HFFc6 (cell line): Measurements from ENCODE around the gene SUMF1. TPM values are rescaled to one million over a fixed set of nuclear protein-coding genes. Genes with fewer than 3 reads are reported as not detected.

Experiments used
- DNase-seq: peaks from one replicate; pipeline ENCODE4 v3.0.0-alpha.2; 2018
- H3K27ac Mint-ChIP-seq: 2 replicates; pipeline ENCODE4 v1.8.0; 2020; ENCODE audit warnings: mild to moderate bottlenecking, mixed read lengths
- H3K27me3 Mint-ChIP-seq: 2 replicates; pipeline ENCODE4 v1.8.0; 2021; ENCODE audit warnings: mild to moderate bottlenecking, moderate library complexity, mixed read lengths; ENCODE audit not compliant: insufficient read depth
- H3K36me3 Mint-ChIP-seq: 2 replicates; pipeline ENCODE4 v1.8.0; 2021; ENCODE audit warnings: low read depth, mixed read lengths
- H3K4me1 Mint-ChIP-seq: 2 replicates; pipeline ENCODE4 v1.8.0; 2020; ENCODE audit warnings: low read depth, mixed read lengths
- H3K4me3 Mint-ChIP-seq: 2 replicates; pipeline ENCODE4 v1.8.0; 2020; ENCODE audit warnings: mild to moderate bottlenecking, moderate library complexity, mixed read lengths
- H3K9me3 Mint-ChIP-seq: 2 replicates; pipeline ENCODE4 v1.8.0; 2020; ENCODE audit warnings: mild to moderate bottlenecking, mixed read lengths
- CTCF ChIP-seq: fragments of 200-600 bp; sonication (generic); IDR thresholded peaks from 2 replicates; pipeline ENCODE4 v1.5.0; 2021; ENCODE audit warnings: antibody characterized with exemption, mild to moderate bottlenecking
- total RNA-seq, 6 experiments: library from RNA; stranded (reverse); fragmentation: NEBNext Ultra II Directional; extraction: Animal tissue kit (Norgen Biotek cat#: 25700); gene quantifications; 2 replicates in 1 of 6; 3 replicates in 5 of 6; pipeline ENCODE4 v1.2.3, GENCODE V29; 2021

Gene SUMF1
- total RNA-seq, 6 experiments from 2014 or later: 33.5 to 38.0 (median 36.0) TPM

GRCh38 chr3:4356546-4357410, 110.3 kb downstream of the SUMF1 start:
- TF ChIP-seq CTCF: no peak
- Mint-ChIP-seq H3K36me3 (no peaks in the 10 kb centered on the region), H3K27me3 (no peaks in the 10 kb centered on the region)

GRCh38 chr3:4356220-4356540, 110.9 kb downstream of the SUMF1 start:
- no peak for TF ChIP-seq CTCF
- Mint-ChIP-seq H3K27ac (no peak overlapping the region), H3K4me3 (no peak overlapping the region), H3K4me1 (peaks cover 33% of the 10 kb centered on the region), H3K9me3 (no peaks in the 10 kb centered on the region), H3K36me3 (no peaks in the 10 kb centered on the region), H3K27me3 (no peaks in the 10 kb centered on the region)
- no peak for DNase-seq

More at GRCh38 chr3:4356546-4357410, 110.3 kb downstream of the SUMF1 start:
- DNase-seq: no peak
- Mint-ChIP-seq H3K4me3 (no peak overlapping the region), H3K4me1 (peaks cover 27% of the 10 kb centered on the region), H3K27ac (no peak overlapping the region), H3K9me3 (no peaks in the 10 kb centered on the region)

GRCh38 chr3:4355401-4356219, 111.5 kb downstream of the SUMF1 start:
- H3K27ac Mint-ChIP-seq: no peak overlapping the region

GRCh38 chr3:4351872-4352271, 115.2 kb downstream of the SUMF1 start:
- H3K4me3 Mint-ChIP-seq: no peak overlapping the region
- no peak for DNase-seq
- H3K4me1 Mint-ChIP-seq: peaks cover 27% of the 10 kb centered on the region
- TF ChIP-seq CTCF: no peak
- H3K27ac Mint-ChIP-seq: no peak overlapping the region
- H3K36me3 Mint-ChIP-seq: no peaks in the 10 kb centered on the region
- no peaks in the 10 kb centered on the region; the same call in 1 of the 2 replicates for H3K9me3 Mint-ChIP-seq
- H3K27me3 Mint-ChIP-seq: no peaks in the 10 kb centered on the region

More at GRCh38 chr3:4355401-4356219, 111.5 kb downstream of the SUMF1 start:
- H3K4me1 Mint-ChIP-seq: peaks cover 37% of the 10 kb centered on the region
- H3K36me3 Mint-ChIP-seq: no peaks in the 10 kb centered on the region
- H3K9me3 Mint-ChIP-seq: no peaks in the 10 kb centered on the region
- no peak for TF ChIP-seq CTCF
- no peak for DNase-seq
- no peaks in the 10 kb centered on the region for H3K27me3 Mint-ChIP-seq
- H3K4me3 Mint-ChIP-seq: no peak overlapping the region

- DNase-seq: peak; percentile 1
- Mint-ChIP-seq H3K36me3 (no peaks in the 10 kb centered on the region), H3K27ac (peak overlapping the region; percentile 8; the same call in 1 of the 2 replicates), H3K27me3 (0 out of 2 replicates have a peak, but pooled peaks cover 2% of the 10 kb centered on the region), H3K4me1 (peaks cover 27% of the 10 kb centered on the region), H3K9me3 (no peaks in the 10 kb centered on the region; the same call in 1 of the 2 replicates), H3K4me3 (peak overlapping the region; percentile 18; the same call in 1 of the 2 replicates)
- peak; percentile 63 for TF ChIP-seq CTCF
Observed at GRCh38 chr3:4351164-4351855, 115.8 kb downstream of the SUMF1 start.
